HL-60 (cell line): ENCODE data around the gene TCF19.

Experiments used
- CTCF ChIP-seq: IDR thresholded peaks from one replicate; pipeline ENCODE4 v1.5.1; 2011; ENCODE audit warnings: low read length, control low read depth, inconsistent platforms; ENCODE audit not compliant: insufficient read depth
- GABPA ChIP-seq: IDR thresholded peaks from 2 replicates; pipeline ENCODE4 v1.6.1; 2012; ENCODE audit warnings: low read depth
- POLR2AphosphoS5 ChIP-seq: IDR thresholded peaks from 2 replicates; pipeline ENCODE4 v1.6.1; 2012; ENCODE audit warnings: low read depth

GRCh38 chr6:31120151-31120915 is 38.1 kb upstream of the TCF19 start, which contains the start of gene CDSN:
- TF ChIP-seq GABPA = no peak
- TF ChIP-seq POLR2AphosphoS5 = no peak
- no peak for TF ChIP-seq CTCF
